H9 (cell line): ENCODE data around the gene BTBD6. TPM values are rescaled to one million over a fixed set of nuclear protein-coding genes. Genes with fewer than 3 reads are reported as not detected.

Experiments used
- DNase-seq: peaks from one replicate; pipeline ENCODE4 v3.0.0-alpha.2; 2017
- H2AFZ ChIP-seq: one replicate; pipeline ENCODE4 v1.6.1; 2013; ENCODE audit warnings: mild to moderate bottlenecking, low read length, control low read depth, moderate library complexity
- H2AK5ac ChIP-seq: 2 replicates; pipeline ENCODE4 v1.6.1; 2013; ENCODE audit warnings: low read length, control low read depth, mixed read lengths; ENCODE audit not compliant: insufficient read length
- H2BK120ac ChIP-seq: one replicate; pipeline ENCODE4 v1.6.1; 2013; ENCODE audit warnings: low read depth, mild to moderate bottlenecking, low read length, control low read depth, inconsistent platforms; ENCODE audit not compliant: poor library complexity, severe bottlenecking
- H2BK12ac ChIP-seq: 2 replicates; pipeline ENCODE4 v1.6.1; 2013; ENCODE audit warnings: low read length, control low read depth, mixed read lengths, low read depth; ENCODE audit not compliant: insufficient read length
- H2BK15ac ChIP-seq: 2 replicates; pipeline ENCODE4 v1.6.1; 2013; ENCODE audit warnings: low read depth, low read length, control low read depth
- H2BK20ac ChIP-seq: one replicate; pipeline ENCODE4 v1.6.1; 2013; ENCODE audit warnings: low read depth, mild to moderate bottlenecking, low read length, control low read depth, inconsistent platforms; ENCODE audit not compliant: poor library complexity, severe bottlenecking
- H2BK5ac ChIP-seq: 2 replicates; pipeline ENCODE4 v1.6.1; 2013; ENCODE audit warnings: low read length, control low read depth, mixed read lengths; ENCODE audit not compliant: insufficient read length
- H3K14ac ChIP-seq: 2 replicates; pipeline ENCODE4 v1.6.1; 2013; ENCODE audit warnings: low read length, control low read depth; ENCODE audit not compliant: insufficient read depth
- H3K18ac ChIP-seq: 2 replicates; pipeline ENCODE4 v1.6.1; 2013; ENCODE audit warnings: low read depth, mild to moderate bottlenecking, mixed read lengths, low read length, control low read depth; ENCODE audit not compliant: insufficient read length
- H3K23ac ChIP-seq: 2 replicates; pipeline ENCODE4 v1.6.1; 2013; ENCODE audit warnings: low read length, control low read depth, mixed read lengths, low read depth; ENCODE audit not compliant: insufficient read length
- H3K23me2 ChIP-seq: 2 replicates; pipeline ENCODE4 v1.6.1; 2013; ENCODE audit warnings: low read depth, mild to moderate bottlenecking, mixed read lengths, low read length, control low read depth; ENCODE audit not compliant: insufficient read length, poor library complexity, severe bottlenecking
- H3K27ac ChIP-seq: 2 replicates; pipeline ENCODE4 v1.5.1; 2013; ENCODE audit warnings: low read length, control low read depth, mixed read lengths, low read depth; ENCODE audit not compliant: insufficient read length
- H3K27me3 ChIP-seq: 2 replicates; pipeline ENCODE4 v1.6.1; 2013; ENCODE audit warnings: low read length, control low read depth, inconsistent platforms; ENCODE audit not compliant: insufficient read depth
- H3K4ac ChIP-seq: 2 replicates; pipeline ENCODE4 v1.6.1; 2013; ENCODE audit warnings: low read depth, mild to moderate bottlenecking, control low read depth, inconsistent platforms, low read length, moderate library complexity
- H3K4me1 ChIP-seq: 2 replicates; pipeline ENCODE4 v1.6.1; 2013; ENCODE audit warnings: low read length, control low read depth, inconsistent platforms; ENCODE audit not compliant: insufficient read depth
- H3K4me2 ChIP-seq: 2 replicates; pipeline ENCODE4 v1.6.1; 2013; ENCODE audit warnings: low read length, control low read depth, mixed read lengths; ENCODE audit not compliant: insufficient read length, insufficient read depth
- H3K56ac ChIP-seq: 2 replicates; pipeline ENCODE4 v1.6.1; 2013; ENCODE audit warnings: low read depth, mild to moderate bottlenecking, mixed read lengths, low read length, control low read depth; ENCODE audit not compliant: insufficient read length
- H3K79me1 ChIP-seq: 2 replicates; pipeline ENCODE4 v1.6.1; 2013; ENCODE audit warnings: low read depth, mild to moderate bottlenecking, moderate library complexity, low read length, control low read depth, inconsistent platforms; ENCODE audit not compliant: insufficient read depth, poor library complexity, severe bottlenecking
- H3K79me2 ChIP-seq: 2 replicates; pipeline ENCODE4 v1.6.1; 2013; ENCODE audit warnings: low read length, control low read depth, inconsistent platforms; ENCODE audit not compliant: insufficient read depth
- H3K9ac ChIP-seq: 2 replicates; pipeline ENCODE4 v1.6.1; 2013; ENCODE audit warnings: low read length, control low read depth, mixed read lengths; ENCODE audit not compliant: insufficient read length; ENCODE audit errors: extremely low read depth
- H3K9me3 ChIP-seq: one replicate; pipeline ENCODE4 v1.6.1; 2013; ENCODE audit warnings: low read depth, low read length, inconsistent platforms; ENCODE audit not compliant: control insufficient read depth
- H3T11ph ChIP-seq: one replicate; pipeline ENCODE4 v1.6.1; 2013; ENCODE audit warnings: mild to moderate bottlenecking, low read length, control low read depth, inconsistent platforms
- H4K20me1 ChIP-seq: one replicate; pipeline ENCODE4 v1.6.1; 2013; ENCODE audit not compliant: control insufficient read depth, insufficient read length, insufficient read depth
- H4K5ac ChIP-seq: 2 replicates; pipeline ENCODE4 v1.6.1; 2013; ENCODE audit warnings: low read depth, mild to moderate bottlenecking, mixed read lengths, low read length, control low read depth; ENCODE audit not compliant: insufficient read length
- H4K8ac ChIP-seq: replicated peaks from 2 replicates; pipeline ENCODE4 v1.6.1; 2013; ENCODE audit warnings: low read length, control low read depth, mixed read lengths, low read depth; ENCODE audit not compliant: insufficient read length
- H4K91ac ChIP-seq: 2 replicates; pipeline ENCODE4 v1.6.1; 2013; ENCODE audit warnings: low read depth, mild to moderate bottlenecking, moderate library complexity, mixed read lengths, low read length, control low read depth; ENCODE audit not compliant: insufficient read length
- H3K27ac Mint-ChIP-seq, 3 experiments: 2 replicates in 2 of 3; 3 replicates in 1 of 3; pipeline ENCODE4 v1.8.0; 2020 to 2021; ENCODE audit warnings: mixed read lengths in 3 of 3, mild to moderate bottlenecking in 1 of 3, moderate library complexity in 1 of 3
- H3K27me3 Mint-ChIP-seq: 2 replicates; pipeline ENCODE4 v1.8.0; 2021; ENCODE audit warnings: low read depth, mild to moderate bottlenecking, moderate library complexity, mixed read lengths
- H3K36me3 Mint-ChIP-seq, 3 experiments: 2 replicates in 2 of 3; 3 replicates in 1 of 3; pipeline ENCODE4 v1.8.0; 2020 to 2021; ENCODE audit warnings: low read depth in 3 of 3, mixed read lengths in 3 of 3; ENCODE audit not compliant: insufficient read depth in 1 of 3
- H3K4me1 Mint-ChIP-seq, 2 experiments: 2 replicates each; pipeline ENCODE4 v1.8.0; 2020; ENCODE audit warnings: mixed read lengths in 2 of 2
- H3K4me3 Mint-ChIP-seq, 2 experiments: 2 replicates in 1 of 2; 3 replicates in 1 of 2; pipeline ENCODE4 v1.8.0; 2020 to 2021; ENCODE audit warnings: mild to moderate bottlenecking in 2 of 2, mixed read lengths in 2 of 2, moderate library complexity in 1 of 2
- H3K9me3 Mint-ChIP-seq, 2 experiments: 2 replicates in 1 of 2; 3 replicates in 1 of 2; pipeline ENCODE4 v1.8.0; 2020; ENCODE audit warnings: mild to moderate bottlenecking in 2 of 2, mixed read lengths in 2 of 2, moderate library complexity in 1 of 2
- CTCF ChIP-seq: fragments of 200-600 bp; sonication (generic); conservative IDR thresholded peaks from 3 replicates; pipeline ENCODE4 v1.8.0; 2021; ENCODE audit warnings: antibody characterized with exemption, mild to moderate bottlenecking
- WGBS: extraction: QIAGEN DNeasy Blood & Tissue Kit; methylation state at CpG from one replicate; pipeline ENCODE4 v1.1.7; 2013; ENCODE audit warnings: missing lambda C conversion rate, low lambda C conversion rate, mixed read lengths; ENCODE audit not compliant: insufficient read length; ENCODE audit errors: extremely low coverage; 5-methylcytosine and 5-hydroxymethylcytosine counted together
- total RNA-seq: library from RNA; stranded (reverse); gene quantifications from 2 replicates; pipeline ENCODE4 v1.2.1, GENCODE V29; 2021

The BTBD6 gene
- total RNA-seq, 1 experiment from 2014 or later: 23.3 TPM

- Mint-ChIP-seq H3K4me3 (no peak overlapping the region), H3K9me3 (no peaks in the 10 kb centered on the region), H3K27ac (peak overlapping the region in 1 of 3 experiments; percentile 8; a peak in 1 of 7 replicates), H3K36me3 (no peaks in the 10 kb centered on the region), H3K4me1 (peaks cover 0 to 4% of the 10 kb centered on the region in 2 experiments; a peak in 2 of 4 replicates), H3K27me3 (no peaks in the 10 kb centered on the region)
- H3K27ac ChIP-seq: no peak overlapping the region
- no peak overlapping the region for H2AK5ac ChIP-seq
- no peak overlapping the region for H3K14ac ChIP-seq
- no peaks in the 10 kb centered on the region for H4K20me1 ChIP-seq
- H2BK5ac ChIP-seq: no peak overlapping the region
- H3K79me1 ChIP-seq: no peaks in the 10 kb centered on the region
- no peak for TF ChIP-seq CTCF
- DNase-seq: peak; percentile 22
- H3K23ac ChIP-seq: no peak overlapping the region
- H3K9me3 ChIP-seq: no peaks in the 10 kb centered on the region
- no peak overlapping the region for H3K56ac ChIP-seq
- H3K79me2 ChIP-seq: no peaks in the 10 kb centered on the region
- no peak overlapping the region for H2BK15ac ChIP-seq
- no peak overlapping the region for H4K8ac ChIP-seq
- H3T11ph ChIP-seq: no peak overlapping the region
- H2BK20ac ChIP-seq: no peak overlapping the region
- no peak overlapping the region for H3K4me2 ChIP-seq
- H3K9ac ChIP-seq: no peak overlapping the region
- no peak overlapping the region for H2BK12ac ChIP-seq
- no peaks in the 10 kb centered on the region for H3K27me3 ChIP-seq
- no peak overlapping the region for H4K91ac ChIP-seq
- WGBS: no CpG with 5 or more reads among the region's 12 CpGs
- no peak overlapping the region for H2AFZ ChIP-seq
- H3K18ac ChIP-seq: no peak overlapping the region
- no peak overlapping the region for H4K5ac ChIP-seq
- H2BK120ac ChIP-seq: no peak overlapping the region
- H3K4me1 ChIP-seq: no peaks in the 10 kb centered on the region
- no peak overlapping the region for H3K4ac ChIP-seq
- no peaks in the 10 kb centered on the region for H3K23me2 ChIP-seq
These were observed 24.7 kb downstream of the BTBD6 start for GRCh38 chr14:105273062-105273461.
